ENCODE measurements around the gene KIF23. TPM values are rescaled to one million over a fixed set of nuclear protein-coding genes. Genes with fewer than 3 reads are reported as not detected.

KIF23 gene
- total RNA-seq, 1 experiment from 2014 or later, result 77.3 TPM

- ATAC-seq (no peak), DNase-seq (no peak)
- H2AFZ ChIP-seq (ENCODE audit: low read length), result no peak overlapping the region
- ChIA-PET POLR2A (ENCODE audit: unreplicated experiment) (no interaction called here), CTCF (no interaction called here)
- H3K27me3 ChIP-seq (ENCODE audit: low read length), result no peaks in the 10 kb centered on the region
- H3K4me1 ChIP-seq (ENCODE audit: insufficient read depth, low read length), result no peaks in the 10 kb centered on the region
- intact Hi-C loops (cut with micrococcal nuclease), result no loop called here
- no TSS peak for BruUV-seq (replicated peaks)
- TF ChIP-seq CTCF (conservative IDR thresholded peaks at IDR 0.05; ENCODE audit: low read depth, low read length) (no peak), EZH2phosphoT487 (IDR thresholded peaks at IDR 0.05; ENCODE audit: borderline replicate concordance, low read length) (no peak), EZH2 (IDR thresholded peaks at IDR 0.05; ENCODE audit: low read length, unreplicated experiment) (no peak)
- peaks cover 17% of the 10 kb centered on the region; the same call in 1 of the 2 replicates for H4K20me1 ChIP-seq (ENCODE audit: low read length)
- H3K4me2 ChIP-seq (ENCODE audit: low read length), result no peak overlapping the region
- H3K9ac ChIP-seq (ENCODE audit: low read length), result no peak overlapping the region
- no peaks in the 10 kb centered on the region for H3F3A ChIP-seq (ENCODE audit: low read length, unreplicated experiment)
- no peaks in the 10 kb centered on the region for H3K9me2 ChIP-seq (replicated peaks; ENCODE audit: low read length)
- H3K9me3 ChIP-seq (ENCODE audit: low read length), result no peaks in the 10 kb centered on the region
- H3K79me2 ChIP-seq (ENCODE audit: low read length), result peaks cover 50% of the 10 kb centered on the region
- H3K27ac ChIP-seq (ENCODE audit: low read length), result no peak overlapping the region
- H3K4me3 ChIP-seq (ENCODE audit: low read length), result no peak overlapping the region
- peaks cover 74% of the 10 kb centered on the region for H3K36me3 ChIP-seq (ENCODE audit: low read depth, low read length)
Measured at GRCh38 chr15:69421498-69421897, 7.3 kb downstream of the KIF23 start.

GRCh38 chr15:69422336-69422895, 8.3 kb downstream of the KIF23 start:
- Histone ChIP-seq H3F3A (ENCODE audit: low read length, unreplicated experiment) (no peaks in the 10 kb centered on the region), H3K79me2 (ENCODE audit: low read length) (peaks cover 43% of the 10 kb centered on the region), H3K4me3 (ENCODE audit: low read length) (no peak overlapping the region), H3K4me1 (ENCODE audit: insufficient read depth, low read length) (no peaks in the 10 kb centered on the region), H4K20me1 (ENCODE audit: low read length) (peaks cover 15% of the 10 kb centered on the region; the same call in 1 of the 2 replicates), H3K27ac (ENCODE audit: low read length) (no peak overlapping the region), H3K9me3 (ENCODE audit: low read length) (no peaks in the 10 kb centered on the region), H3K9me2 (replicated peaks; ENCODE audit: low read length) (no peaks in the 10 kb centered on the region), H3K27me3 (ENCODE audit: low read length) (no peaks in the 10 kb centered on the region), H3K9ac (ENCODE audit: low read length) (no peak overlapping the region), H3K4me2 (ENCODE audit: low read length) (no peak overlapping the region), H3K36me3 (ENCODE audit: low read depth, low read length) (peaks cover 78% of the 10 kb centered on the region), H2AFZ (ENCODE audit: low read length) (no peak overlapping the region)
- POLR2A ChIA-PET (ENCODE audit: unreplicated experiment), result no interaction called here
- BruUV-seq (replicated peaks), result no TSS peak
- intact Hi-C loops (cut with micrococcal nuclease), result no loop called here
- ATAC-seq (no peak), DNase-seq (no peak)
- CTCF ChIA-PET, result no interaction called here
- TF ChIP-seq CTCF (conservative IDR thresholded peaks at IDR 0.05; ENCODE audit: low read depth, low read length), result no peak
- no peak for TF ChIP-seq EZH2phosphoT487 (IDR thresholded peaks at IDR 0.05; ENCODE audit: borderline replicate concordance, low read length)
- TF ChIP-seq EZH2 (IDR thresholded peaks at IDR 0.05; ENCODE audit: low read length, unreplicated experiment), result no peak

GRCh38 chr15:69424001-69424400, 9.9 kb downstream of the KIF23 start:
- Histone ChIP-seq H3K27me3 (ENCODE audit: low read length) (no peaks in the 10 kb centered on the region), H3K4me3 (ENCODE audit: low read length) (no peak overlapping the region), H3K9me3 (ENCODE audit: low read length) (no peaks in the 10 kb centered on the region), H3K27ac (ENCODE audit: low read length) (no peak overlapping the region), H3K4me1 (ENCODE audit: insufficient read depth, low read length) (no peaks in the 10 kb centered on the region), H3F3A (ENCODE audit: low read length, unreplicated experiment) (no peaks in the 10 kb centered on the region), H3K9me2 (replicated peaks; ENCODE audit: low read length) (no peaks in the 10 kb centered on the region), H3K9ac (ENCODE audit: low read length) (no peak overlapping the region), H3K4me2 (ENCODE audit: low read length) (no peak overlapping the region), H2AFZ (ENCODE audit: low read length) (no peak overlapping the region), H3K79me2 (ENCODE audit: low read length) (peaks cover 27% of the 10 kb centered on the region), H4K20me1 (ENCODE audit: low read length) (0 out of 2 replicates have a peak, but pooled peaks cover 5% of the 10 kb centered on the region), H3K36me3 (ENCODE audit: low read depth, low read length) (peaks cover 72% of the 10 kb centered on the region)
- no TSS peak for BruUV-seq (replicated peaks)
- CTCF ChIA-PET, result no interaction called here
- POLR2A ChIA-PET (ENCODE audit: unreplicated experiment), result no interaction called here
- no peak for DNase-seq
- intact Hi-C loops (cut with micrococcal nuclease), result no loop called here
- no peak for TF ChIP-seq EZH2 (IDR thresholded peaks at IDR 0.05; ENCODE audit: low read length, unreplicated experiment)
- no peak for TF ChIP-seq CTCF (conservative IDR thresholded peaks at IDR 0.05; ENCODE audit: low read depth, low read length)
- no peak for TF ChIP-seq EZH2phosphoT487 (IDR thresholded peaks at IDR 0.05; ENCODE audit: borderline replicate concordance, low read length)
- ATAC-seq, result no peak
